Measurements from ENCODE around the gene WDR37.

The WDR37 gene

GRCh38 chr10:1086787-1087186, 30.6 kb downstream of the WDR37 start:
- no peaks in the 10 kb centered on the region for H3K4me1 ChIP-seq (ENCODE audit: control insufficient read depth in 1 of 2, insufficient read depth in 2 of 2, low read length in 2 of 2)
- H3K36me3 ChIP-seq (ENCODE audit: control insufficient read depth in 1 of 2, insufficient read depth in 2 of 2, low read length in 2 of 2), result peaks cover 47 to 95% of the 10 kb centered on the region in 2 donors

DNA sequence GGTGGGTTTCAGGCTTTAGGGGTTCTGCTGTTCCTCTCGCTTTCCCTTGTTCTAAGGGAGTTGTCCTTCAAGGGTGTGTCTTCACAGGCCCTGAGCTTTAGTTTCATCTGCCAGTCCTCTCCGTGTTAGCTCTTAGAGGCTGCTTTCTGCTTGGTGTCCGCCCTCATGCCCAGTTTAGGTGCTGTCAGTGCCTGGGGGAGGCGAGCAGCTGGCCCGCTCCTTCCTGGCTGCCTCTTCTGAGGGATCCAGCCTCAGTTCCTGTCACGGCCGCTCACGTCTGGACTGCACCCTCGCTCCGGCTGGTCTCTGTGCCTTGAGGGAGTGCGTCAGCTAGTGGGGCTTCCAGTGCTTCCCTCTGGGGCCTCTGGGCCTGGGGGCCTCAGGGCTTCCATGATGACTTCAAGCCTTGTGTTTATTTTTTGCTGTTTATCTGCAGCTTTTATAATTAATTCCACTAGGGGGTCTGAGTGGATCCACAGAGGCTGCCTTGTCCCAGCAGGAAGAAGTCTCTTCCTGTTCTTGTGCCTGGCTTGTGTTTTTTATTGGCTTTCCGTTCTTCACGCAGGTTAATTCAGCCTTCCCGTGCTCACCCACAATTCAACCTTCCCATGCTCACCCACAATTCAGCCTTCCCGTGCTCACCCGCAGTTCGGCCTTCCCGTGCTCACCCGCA, 33.0 kb downstream of the WDR37 start:
- Histone ChIP-seq H3K27me3 (ENCODE audit: control insufficient read depth in 1 of 2, insufficient read depth in 2 of 2, low read length in 2 of 2) (no peaks in the 10 kb centered on the region), H3K27ac (ENCODE audit: low read depth, low read length) (no peak overlapping the region), H3K9me3 (ENCODE audit: control insufficient read depth in 1 of 2, low read length in 2 of 2) (no peaks in the 10 kb centered on the region), H3K4me3 (ENCODE audit: low read depth in 1 of 2, low read length in 2 of 2) (no peak overlapping the region), H3K9ac (ENCODE audit: low read depth in 1 of 2, low read length in 2 of 2) (no peak overlapping the region), H3K36me3 (ENCODE audit: control insufficient read depth in 1 of 2, insufficient read depth in 2 of 2, low read length in 2 of 2) (peaks cover 42 to 83% of the 10 kb centered on the region in 2 donors), H3K4me1 (ENCODE audit: control insufficient read depth in 1 of 2, insufficient read depth in 2 of 2, low read length in 2 of 2) (no peaks in the 10 kb centered on the region)

More at GRCh38 chr10:1086787-1087186, 30.6 kb downstream of the WDR37 start:
- no peak overlapping the region for H3K27ac ChIP-seq (ENCODE audit: low read depth, low read length)
- no peak overlapping the region for H3K9ac ChIP-seq (ENCODE audit: low read depth in 1 of 2, low read length in 2 of 2)
- H3K4me3 ChIP-seq (ENCODE audit: low read depth in 1 of 2, low read length in 2 of 2), result no peak overlapping the region
- H3K9me3 ChIP-seq (ENCODE audit: control insufficient read depth in 1 of 2, low read length in 2 of 2), result no peaks in the 10 kb centered on the region
- no peaks in the 10 kb centered on the region for H3K27me3 ChIP-seq (ENCODE audit: control insufficient read depth in 1 of 2, insufficient read depth in 2 of 2, low read length in 2 of 2)

- H3K27me3 ChIP-seq (ENCODE audit: control insufficient read depth in 1 of 2, insufficient read depth in 2 of 2, low read length in 2 of 2), result no peaks in the 10 kb centered on the region
- H3K9me3 ChIP-seq (ENCODE audit: control insufficient read depth in 1 of 2, low read length in 2 of 2), result no peaks in the 10 kb centered on the region
- no peak overlapping the region for H3K9ac ChIP-seq (ENCODE audit: low read depth in 1 of 2, low read length in 2 of 2)
- no peak overlapping the region for H3K27ac ChIP-seq (ENCODE audit: low read depth, low read length)
- H3K36me3 ChIP-seq (ENCODE audit: control insufficient read depth in 1 of 2, insufficient read depth in 2 of 2, low read length in 2 of 2), result peaks cover 45 to 83% of the 10 kb centered on the region in 2 donors
- H3K4me1 ChIP-seq (ENCODE audit: control insufficient read depth in 1 of 2, insufficient read depth in 2 of 2, low read length in 2 of 2), result no peaks in the 10 kb centered on the region
- no peak overlapping the region for H3K4me3 ChIP-seq (ENCODE audit: low read depth in 1 of 2, low read length in 2 of 2)
These were observed 34.5 kb downstream of the WDR37 start for GRCh38 chr10:1090696-1091095.

DNA sequence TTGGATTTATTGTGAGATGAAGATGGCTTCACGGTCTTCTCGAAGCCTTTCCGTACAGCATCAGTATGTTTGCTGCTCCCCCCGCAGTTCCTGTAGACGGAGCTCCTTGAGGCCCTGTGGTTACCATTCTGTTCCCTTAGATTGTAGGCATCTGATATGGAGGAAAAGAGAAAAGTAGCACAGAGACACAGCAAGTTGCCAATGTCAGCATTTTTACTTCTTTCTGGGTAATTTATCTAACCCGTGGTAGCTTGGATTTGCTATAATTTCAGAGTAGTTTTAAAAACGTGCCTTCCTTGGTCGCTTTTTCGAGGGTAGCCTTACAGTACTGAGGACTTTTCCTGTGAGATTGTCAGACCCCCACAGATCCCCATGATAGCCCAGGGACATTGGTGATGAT, 37.5 kb downstream of the WDR37 start:
- Histone ChIP-seq H3K4me3 (ENCODE audit: low read depth in 1 of 2, low read length in 2 of 2) (no peak overlapping the region), H3K27ac (ENCODE audit: low read depth, low read length) (no peak overlapping the region), H3K9ac (ENCODE audit: low read depth in 1 of 2, low read length in 2 of 2) (no peak overlapping the region), H3K36me3 (ENCODE audit: control insufficient read depth in 1 of 2, insufficient read depth in 2 of 2, low read length in 2 of 2) (peaks cover 38 to 80% of the 10 kb centered on the region in 2 donors), H3K27me3 (ENCODE audit: control insufficient read depth in 1 of 2, insufficient read depth in 2 of 2, low read length in 2 of 2) (no peaks in the 10 kb centered on the region), H3K4me1 (ENCODE audit: control insufficient read depth in 1 of 2, insufficient read depth in 2 of 2, low read length in 2 of 2) (no peaks in the 10 kb centered on the region), H3K9me3 (ENCODE audit: control insufficient read depth in 1 of 2, low read length in 2 of 2) (no peaks in the 10 kb centered on the region)

- Histone ChIP-seq H3K9me3 (ENCODE audit: control insufficient read depth in 1 of 2, low read length in 2 of 2) (no peaks in the 10 kb centered on the region), H3K27ac (ENCODE audit: low read depth, low read length) (no peak overlapping the region), H3K4me3 (ENCODE audit: low read depth in 1 of 2, low read length in 2 of 2) (no peak overlapping the region), H3K27me3 (ENCODE audit: control insufficient read depth in 1 of 2, insufficient read depth in 2 of 2, low read length in 2 of 2) (no peaks in the 10 kb centered on the region), H3K9ac (ENCODE audit: low read depth in 1 of 2, low read length in 2 of 2) (no peak overlapping the region), H3K4me1 (ENCODE audit: control insufficient read depth in 1 of 2, insufficient read depth in 2 of 2, low read length in 2 of 2) (no peaks in the 10 kb centered on the region), H3K36me3 (ENCODE audit: control insufficient read depth in 1 of 2, insufficient read depth in 2 of 2, low read length in 2 of 2) (peaks cover 42 to 80% of the 10 kb centered on the region in 2 donors)
These were observed 38.2 kb downstream of the WDR37 start for GRCh38 chr10:1094112-1095057.

DNA sequence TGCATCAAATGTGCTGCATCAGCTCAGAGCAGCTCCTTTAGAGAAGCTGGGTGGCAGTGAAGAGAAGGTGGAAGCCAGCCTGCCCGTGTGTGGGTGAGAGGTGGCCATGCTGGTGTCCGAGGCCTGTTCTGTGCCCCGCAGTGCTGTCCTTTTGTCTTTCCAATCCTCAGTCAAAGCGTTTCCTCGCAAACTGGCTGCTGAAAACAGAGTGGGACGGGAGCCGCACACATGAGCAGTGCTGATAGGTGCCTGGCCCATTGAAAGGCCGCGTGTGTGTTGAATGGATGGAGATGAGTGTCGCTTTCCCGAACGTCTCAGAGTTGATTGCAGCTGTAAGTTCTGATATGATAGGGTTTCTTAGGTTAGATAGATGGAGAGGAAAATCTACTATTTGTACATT, 39.3 kb downstream of the WDR37 start:
- Histone ChIP-seq H3K9ac (ENCODE audit: low read depth in 1 of 2, low read length in 2 of 2) (no peak overlapping the region), H3K4me3 (ENCODE audit: low read depth in 1 of 2, low read length in 2 of 2) (no peak overlapping the region), H3K27me3 (ENCODE audit: control insufficient read depth in 1 of 2, insufficient read depth in 2 of 2, low read length in 2 of 2) (no peaks in the 10 kb centered on the region), H3K27ac (ENCODE audit: low read depth, low read length) (no peak overlapping the region), H3K36me3 (ENCODE audit: control insufficient read depth in 1 of 2, insufficient read depth in 2 of 2, low read length in 2 of 2) (peaks cover 45 to 80% of the 10 kb centered on the region in 2 donors), H3K4me1 (ENCODE audit: control insufficient read depth in 1 of 2, insufficient read depth in 2 of 2, low read length in 2 of 2) (no peaks in the 10 kb centered on the region), H3K9me3 (ENCODE audit: control insufficient read depth in 1 of 2, low read length in 2 of 2) (no peaks in the 10 kb centered on the region)

- Histone ChIP-seq H3K4me3 (ENCODE audit: low read depth in 1 of 2, low read length in 2 of 2) (no peak overlapping the region), H3K4me1 (ENCODE audit: control insufficient read depth in 1 of 2, insufficient read depth in 2 of 2, low read length in 2 of 2) (no peaks in the 10 kb centered on the region), H3K27me3 (ENCODE audit: control insufficient read depth in 1 of 2, insufficient read depth in 2 of 2, low read length in 2 of 2) (no peaks in the 10 kb centered on the region), H3K9me3 (ENCODE audit: control insufficient read depth in 1 of 2, low read length in 2 of 2) (no peaks in the 10 kb centered on the region), H3K27ac (ENCODE audit: low read depth, low read length) (no peak overlapping the region), H3K36me3 (ENCODE audit: control insufficient read depth in 1 of 2, insufficient read depth in 2 of 2, low read length in 2 of 2) (peaks cover 45 to 76% of the 10 kb centered on the region in 2 donors), H3K9ac (ENCODE audit: low read depth in 1 of 2, low read length in 2 of 2) (no peak overlapping the region)
These were observed 40.2 kb downstream of the WDR37 start for GRCh38 chr10:1096287-1096889.

DNA sequence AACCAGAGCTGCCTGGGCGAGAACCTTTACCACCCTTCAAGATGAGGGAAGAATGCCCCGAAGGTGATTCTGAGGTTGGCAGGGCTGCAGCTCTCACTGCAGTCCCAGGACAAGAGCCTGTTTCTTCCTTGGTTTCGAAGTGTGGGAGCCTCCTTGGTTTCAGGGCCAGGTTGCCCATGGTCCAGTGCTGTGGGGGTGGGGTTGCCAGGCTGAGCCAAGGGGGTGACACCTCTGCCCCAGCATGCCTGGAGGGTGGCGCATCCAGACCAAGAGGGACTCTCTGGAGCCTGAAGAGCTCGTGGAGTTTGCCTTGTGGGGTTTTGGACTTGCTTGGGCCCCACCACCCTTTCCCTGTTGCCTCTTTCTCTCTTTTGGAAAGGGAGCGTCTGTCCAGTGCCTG, 41.3 kb downstream of the WDR37 start:
- peaks cover 43 to 82% of the 10 kb centered on the region in 2 donors for H3K36me3 ChIP-seq (ENCODE audit: control insufficient read depth in 1 of 2, insufficient read depth in 2 of 2, low read length in 2 of 2)
- no peaks in the 10 kb centered on the region for H3K27me3 ChIP-seq (ENCODE audit: control insufficient read depth in 1 of 2, insufficient read depth in 2 of 2, low read length in 2 of 2)
- H3K27ac ChIP-seq (ENCODE audit: low read depth, low read length), result no peak overlapping the region
- no peaks in the 10 kb centered on the region for H3K9me3 ChIP-seq (ENCODE audit: control insufficient read depth in 1 of 2, low read length in 2 of 2)
- H3K4me3 ChIP-seq (ENCODE audit: low read depth in 1 of 2, low read length in 2 of 2), result no peak overlapping the region
- H3K9ac ChIP-seq (ENCODE audit: low read depth in 1 of 2, low read length in 2 of 2), result no peak overlapping the region
- H3K4me1 ChIP-seq (ENCODE audit: control insufficient read depth in 1 of 2, insufficient read depth in 2 of 2, low read length in 2 of 2), result no peaks in the 10 kb centered on the region

DNA sequence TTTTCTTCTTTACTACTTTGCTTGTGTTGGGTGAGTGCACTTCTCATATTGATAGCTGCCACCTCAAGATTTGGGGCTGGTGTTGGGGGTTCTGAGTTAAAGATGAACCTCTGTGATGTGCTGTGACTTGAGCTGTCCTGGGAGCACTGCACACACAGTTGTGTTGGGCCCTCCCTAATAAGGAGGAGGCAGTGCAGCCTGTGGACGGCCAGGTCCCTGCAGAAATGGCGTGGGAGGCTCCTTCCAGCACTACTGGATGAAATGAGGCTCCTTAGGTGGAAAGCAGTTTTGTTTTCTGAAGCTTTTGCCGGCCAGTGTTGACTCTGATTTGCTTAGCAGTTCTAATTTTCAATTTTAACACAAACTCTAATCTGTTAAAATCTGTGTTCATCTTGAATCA, 44.0 kb downstream of the WDR37 start:
- Histone ChIP-seq H3K4me1 (ENCODE audit: control insufficient read depth in 1 of 2, insufficient read depth in 2 of 2, low read length in 2 of 2) (no peaks in the 10 kb centered on the region), H3K27ac (ENCODE audit: low read depth, low read length) (no peak overlapping the region), H3K36me3 (ENCODE audit: control insufficient read depth in 1 of 2, insufficient read depth in 2 of 2, low read length in 2 of 2) (peaks cover 34 to 87% of the 10 kb centered on the region in 2 donors), H3K4me3 (ENCODE audit: low read depth in 1 of 2, low read length in 2 of 2) (no peak overlapping the region), H3K9ac (ENCODE audit: low read depth in 1 of 2, low read length in 2 of 2) (no peak overlapping the region), H3K9me3 (ENCODE audit: control insufficient read depth in 1 of 2, low read length in 2 of 2) (no peaks in the 10 kb centered on the region), H3K27me3 (ENCODE audit: control insufficient read depth in 1 of 2, insufficient read depth in 2 of 2, low read length in 2 of 2) (no peaks in the 10 kb centered on the region)

Data from duodenal mucosa (tissue), 2 donors.